GM21515 (cell line): Measurements from ENCODE around the gene DGLUCY.
"Not testable (repeated sequence)": the region's sequence is repeated elsewhere in the genome, so short reads cannot be mapped to it uniquely, and the experiment has no call there.

ENCODE experiments used
- ATAC-seq: cut with Tn5 transposase; IDR thresholded peaks from one replicate; pipeline ENCODE4 v1.9.1; 2021; ENCODE audit not compliant: unreplicated experiment

DGLUCY gene

DNA sequence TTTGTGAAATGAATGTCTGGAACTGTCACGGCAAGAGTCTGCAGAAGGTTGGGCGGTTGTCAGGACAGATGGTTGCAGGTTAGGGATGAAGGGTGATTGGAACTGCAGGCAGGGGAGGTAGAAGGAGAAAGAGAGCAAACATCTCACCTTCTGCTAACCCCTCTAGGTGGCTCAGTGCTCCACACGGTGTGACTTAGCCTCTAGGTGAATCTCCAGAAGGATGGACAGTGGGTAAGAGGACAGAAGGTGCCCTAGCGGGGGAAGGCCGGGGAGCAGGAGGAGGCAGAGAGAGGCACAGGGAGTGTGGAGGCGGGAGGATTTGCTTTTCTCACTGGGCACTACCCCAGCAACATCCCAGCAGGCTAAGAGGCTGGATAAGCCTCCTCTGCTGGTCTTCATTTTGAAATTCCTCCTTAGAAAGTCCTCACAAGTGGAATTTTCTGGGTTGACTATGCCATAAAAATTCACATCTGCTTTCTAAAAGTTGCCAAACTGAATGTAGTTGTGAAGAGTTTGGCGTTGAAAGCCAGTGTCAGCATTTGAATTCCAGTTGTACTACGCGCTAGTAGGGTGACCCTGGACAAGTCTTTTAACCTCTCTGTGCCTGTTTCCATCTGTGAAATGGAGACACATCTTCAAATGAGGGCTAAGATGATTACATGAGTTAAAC, 141.3 kb downstream of the DGLUCY start:
- ATAC-seq, result no peak

DNA sequence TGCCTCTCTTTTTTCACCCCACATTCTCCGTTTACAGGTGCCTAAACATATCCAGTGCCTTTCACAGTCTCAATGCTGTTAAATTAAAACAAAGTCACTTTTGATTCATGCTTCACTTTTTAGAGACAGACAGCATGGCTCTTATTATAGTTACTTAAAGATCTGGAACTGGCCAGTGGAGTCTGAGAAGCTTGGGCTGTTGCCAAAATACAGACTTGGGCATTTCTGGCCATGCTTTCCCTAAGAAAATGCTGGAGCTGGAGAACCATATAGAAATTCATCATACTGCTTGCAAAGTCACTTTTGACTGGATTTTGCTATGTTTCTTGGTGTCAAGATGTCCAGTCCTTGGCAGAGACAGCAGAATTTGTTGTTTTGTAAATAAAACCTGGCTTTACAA, 142.8 kb downstream of the DGLUCY start:
- ATAC-seq, result no peak

DNA sequence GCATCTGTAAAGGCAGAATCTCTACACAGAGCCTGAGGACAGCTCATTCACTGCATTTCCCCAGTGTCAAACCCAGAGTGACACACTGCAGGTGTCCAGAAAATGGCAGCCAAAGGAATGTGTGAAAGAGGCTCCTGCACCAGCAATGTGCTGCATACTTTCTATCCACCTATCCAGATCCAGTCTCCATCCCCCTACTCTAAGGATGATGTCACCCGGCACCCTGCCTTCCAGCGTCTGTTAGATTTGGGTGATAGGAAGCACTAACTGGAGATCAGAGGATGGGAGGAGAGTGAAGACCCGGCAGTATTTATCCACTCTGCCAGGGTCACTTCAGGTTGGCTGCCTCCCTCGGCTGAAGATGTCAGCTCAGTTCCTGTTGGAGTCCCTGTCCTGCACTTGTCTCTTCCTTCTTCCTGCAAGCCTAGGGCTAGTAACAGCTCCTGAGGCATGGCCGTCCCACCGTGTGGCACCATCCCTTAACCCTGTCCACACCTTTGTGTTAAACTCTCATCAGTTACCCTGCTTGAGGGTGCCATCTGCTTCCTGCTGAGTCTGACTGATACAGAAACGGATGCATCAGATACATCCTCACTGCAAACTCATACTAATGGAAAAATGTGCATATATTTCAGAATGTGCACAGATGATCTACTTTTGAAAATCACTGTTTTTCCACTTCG, 143.6 kb downstream of the DGLUCY start:
- ATAC-seq, result no peak

DNA sequence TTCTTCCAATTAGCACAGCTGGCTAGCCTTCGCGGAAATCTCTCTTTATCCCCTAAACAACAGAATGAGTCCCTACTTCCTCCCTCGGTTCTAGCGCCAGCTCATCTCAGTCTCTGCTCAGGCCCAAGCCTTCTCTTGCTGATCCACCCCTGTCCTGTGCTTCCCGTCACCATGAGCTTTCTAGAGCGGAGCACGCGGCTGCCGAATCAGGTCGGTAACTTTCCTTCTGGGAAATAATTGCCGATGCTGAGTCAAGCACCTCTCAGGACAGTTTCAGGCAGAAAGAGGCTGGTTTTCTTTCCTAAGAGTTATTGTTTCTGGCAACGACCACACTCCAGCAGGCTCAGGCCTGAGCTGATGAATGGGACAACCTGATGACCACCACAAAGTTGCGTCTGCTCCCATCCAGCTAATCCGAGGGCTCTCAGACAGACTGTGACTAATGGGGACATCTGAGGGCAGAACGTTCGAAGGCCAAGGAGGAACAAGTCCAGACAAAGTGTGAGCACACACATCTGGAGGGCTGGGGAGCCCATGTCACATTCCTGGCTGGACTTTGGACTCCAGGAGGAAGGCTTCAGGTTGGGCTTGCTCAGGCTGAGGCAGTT, 144.2 kb downstream of the DGLUCY start:
- no peak for ATAC-seq

DNA sequence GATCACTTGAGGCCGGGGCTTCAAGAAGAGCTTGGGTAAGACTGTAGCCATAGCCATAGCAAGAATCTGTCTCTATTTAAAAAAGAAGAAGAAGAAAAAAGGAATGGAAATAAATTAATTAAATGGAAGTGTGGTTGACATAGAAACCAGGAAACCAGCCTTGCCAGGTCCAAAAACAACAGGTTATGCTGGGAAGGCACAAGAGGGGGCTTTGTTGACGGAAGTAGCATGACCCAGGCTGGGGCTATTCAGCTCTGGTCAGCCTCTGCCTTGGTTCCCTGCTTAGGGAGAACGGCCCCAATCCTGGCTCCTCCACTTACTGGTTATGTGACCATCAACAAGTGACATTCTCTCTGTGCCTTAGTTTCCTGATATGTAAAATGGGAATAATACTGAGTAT, 145.0 kb downstream of the DGLUCY start:
- no peak for ATAC-seq

GRCh38 chr14:91261115-91261514, 147.2 kb downstream of the DGLUCY start:
- ATAC-seq, result no peak

GRCh38 chr14:91261986-91262549, 148.2 kb downstream of the DGLUCY start:
- ATAC-seq, result no peak

GRCh38 chr14:91263329-91263728, 149.5 kb downstream of the DGLUCY start:
- no peak for ATAC-seq

GRCh38 chr14:91264151-91265150, 150.6 kb downstream of the DGLUCY start:
- ATAC-seq, result no peak

- ATAC-seq, result no peak
Observed at GRCh38 chr14:91265404-91265803, 151.5 kb downstream of the DGLUCY start.

DNA sequence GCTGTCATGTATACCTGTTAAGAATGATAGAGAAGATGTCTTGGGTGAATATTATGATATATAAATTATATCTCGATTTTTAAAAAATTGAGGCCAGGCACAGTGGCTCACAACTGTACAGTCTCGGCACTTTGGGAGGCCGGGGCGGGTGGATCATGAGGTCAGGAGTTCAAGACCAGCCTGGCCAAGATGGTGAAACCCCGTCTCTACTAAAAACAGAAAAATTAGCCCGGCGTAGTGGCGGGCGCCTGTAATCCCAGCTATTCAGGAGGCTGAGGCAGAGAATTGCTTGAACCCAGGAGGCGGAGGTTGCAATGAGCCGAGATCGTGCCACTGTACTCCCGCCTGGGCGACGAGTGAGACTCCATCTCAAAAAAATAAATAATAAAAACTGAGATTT, 152.4 kb downstream of the DGLUCY start:
- ATAC-seq, result not testable (repeated sequence)

DNA sequence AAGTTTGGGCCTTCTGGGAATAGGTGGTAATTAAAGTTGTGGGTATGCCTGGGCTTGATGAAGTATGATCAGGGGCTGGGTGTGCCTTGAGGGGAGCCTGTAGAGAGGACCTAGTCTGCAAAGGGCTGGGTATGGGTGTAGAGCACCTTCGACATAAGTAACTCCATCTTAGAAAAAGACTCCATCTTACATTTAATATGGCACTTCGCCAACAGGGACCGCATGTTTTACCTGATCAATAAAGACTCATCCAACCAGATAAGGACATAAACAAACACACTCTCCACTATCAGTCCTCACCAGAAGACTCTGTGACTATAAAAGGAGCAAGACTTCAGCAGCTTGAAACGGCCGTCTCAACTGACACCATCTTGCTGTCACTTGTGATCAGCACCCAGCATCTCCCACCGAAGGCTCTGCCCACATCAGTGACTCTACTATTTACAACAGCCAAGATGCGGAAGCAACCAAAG, 154.1 kb downstream of the DGLUCY start:
- ATAC-seq, result no peak

GRCh38 chr14:91269076-91269991, 155.5 kb downstream of the DGLUCY start:
- ATAC-seq, result no peak

DNA sequence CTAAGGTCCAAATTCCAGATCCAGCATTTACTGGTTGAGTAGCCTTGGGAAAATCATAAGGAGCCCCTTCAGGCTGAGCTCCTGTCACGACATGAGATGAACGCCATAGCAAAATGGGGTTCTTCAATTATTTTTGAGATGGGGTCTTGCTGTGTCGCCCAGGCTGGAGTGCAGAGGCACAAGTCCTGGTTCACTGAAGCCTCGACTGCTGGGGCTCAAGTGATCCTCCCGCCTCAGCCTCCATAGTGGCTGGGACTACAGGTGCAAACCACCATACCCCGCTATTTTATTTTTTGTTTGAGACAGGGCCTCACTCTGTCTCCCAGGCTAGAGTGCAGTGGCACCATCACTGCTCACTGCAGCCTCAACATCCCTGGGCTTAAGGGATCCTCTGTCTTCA, 156.3 kb downstream of the DGLUCY start:
- ATAC-seq, result no peak

GRCh38 chr14:91270619-91271018, 156.7 kb downstream of the DGLUCY start:
- ATAC-seq, result no peak

GRCh38 chr14:91271639-91272038, 157.8 kb downstream of the DGLUCY start:
- ATAC-seq, result no peak

- ATAC-seq, result no peak
Observed at GRCh38 chr14:91272341-91273272, 158.7 kb downstream of the DGLUCY start.

GRCh38 chr14:91273273-91273884, 159.5 kb downstream of the DGLUCY start:
- no peak for ATAC-seq
